ENCODE data around the gene SNRPD3.

Gene SNRPD3

GRCh38 chr22:24555165-24556039, at the start of gene SNRPD3:
Gene SNRPD3 (plus strand): TSS chr22:24555999. CDS start chr22:24557675, 1,676 bp downstream.
- no peaks in the 10 kb centered on the region for H3K9me3 ChIP-seq (ENCODE audit: control insufficient read depth, insufficient read depth, low read length)
- H3K36me3 ChIP-seq (ENCODE audit: insufficient read depth, low read length), result peaks cover 27% of the 10 kb centered on the region
- H3K9ac ChIP-seq (ENCODE audit: low read depth, low read length), result peak within 1 kb of the TSS; percentile 96
- peaks cover 8% of the 10 kb centered on the region; the same call in 1 of the 2 replicates for H3K4me1 ChIP-seq (ENCODE audit: insufficient read depth, low read length)

- H3K36me3 ChIP-seq (ENCODE audit: insufficient read depth, low read length), result no peaks in the 10 kb centered on the region
- no peaks in the 10 kb centered on the region for H3K9me3 ChIP-seq (ENCODE audit: control insufficient read depth, insufficient read depth, low read length)
- peak overlapping the region; percentile 46; the same call in 1 of the 2 replicates for H3K9ac ChIP-seq (ENCODE audit: low read depth, low read length)
- H3K4me1 ChIP-seq (ENCODE audit: insufficient read depth, low read length), result peaks cover 13% of the 10 kb centered on the region
These were observed 48.9 kb upstream of the SNRPD3 start for GRCh38 chr22:24506802-24507438.

- Histone ChIP-seq H3K36me3 (ENCODE audit: insufficient read depth, low read length) (no peaks in the 10 kb centered on the region), H3K9me3 (ENCODE audit: control insufficient read depth, insufficient read depth, low read length) (no peaks in the 10 kb centered on the region), H3K4me1 (ENCODE audit: insufficient read depth, low read length) (peaks cover 10% of the 10 kb centered on the region), H3K9ac (ENCODE audit: low read depth, low read length) (peak overlapping the region; percentile 46; the same call in 1 of the 2 replicates)
These were observed 48.1 kb upstream of the SNRPD3 start for GRCh38 chr22:24507716-24508115.

- no peaks in the 10 kb centered on the region for H3K36me3 ChIP-seq (ENCODE audit: insufficient read depth, low read length)
- H3K9me3 ChIP-seq (ENCODE audit: control insufficient read depth, insufficient read depth, low read length), result no peaks in the 10 kb centered on the region
- H3K9ac ChIP-seq (ENCODE audit: low read depth, low read length), result no peak overlapping the region
- H3K4me1 ChIP-seq (ENCODE audit: insufficient read depth, low read length), result peaks cover 12% of the 10 kb centered on the region
These were observed 44.9 kb upstream of the SNRPD3 start for GRCh38 chr22:24510637-24511625.

GRCh38 chr22:24512043-24512442, 43.8 kb upstream of the SNRPD3 start:
- Histone ChIP-seq H3K9me3 (ENCODE audit: control insufficient read depth, insufficient read depth, low read length) (no peaks in the 10 kb centered on the region), H3K36me3 (ENCODE audit: insufficient read depth, low read length) (no peaks in the 10 kb centered on the region), H3K9ac (ENCODE audit: low read depth, low read length) (no peak overlapping the region), H3K4me1 (ENCODE audit: insufficient read depth, low read length) (peaks cover 4% of the 10 kb centered on the region)

GRCh38 chr22:24513378-24514240, 42.2 kb upstream of the SNRPD3 start:
- Histone ChIP-seq H3K4me1 (ENCODE audit: insufficient read depth, low read length) (0 out of 2 replicates have a peak, but pooled peaks cover 3% of the 10 kb centered on the region), H3K9me3 (ENCODE audit: control insufficient read depth, insufficient read depth, low read length) (no peaks in the 10 kb centered on the region), H3K9ac (ENCODE audit: low read depth, low read length) (no peak overlapping the region), H3K36me3 (ENCODE audit: insufficient read depth, low read length) (no peaks in the 10 kb centered on the region)

GRCh38 chr22:24514241-24515026, 41.4 kb upstream of the SNRPD3 start:
- Histone ChIP-seq H3K9ac (ENCODE audit: low read depth, low read length) (no peak overlapping the region), H3K9me3 (ENCODE audit: control insufficient read depth, insufficient read depth, low read length) (no peaks in the 10 kb centered on the region), H3K4me1 (ENCODE audit: insufficient read depth, low read length) (0 out of 2 replicates have a peak, but pooled peaks cover 3% of the 10 kb centered on the region), H3K36me3 (ENCODE audit: insufficient read depth, low read length) (no peaks in the 10 kb centered on the region)

GRCh38 chr22:24515027-24515338, 40.8 kb upstream of the SNRPD3 start:
- H3K4me1 ChIP-seq (ENCODE audit: insufficient read depth, low read length), result 0 out of 2 replicates have a peak, but pooled peaks cover 3% of the 10 kb centered on the region
- H3K36me3 ChIP-seq (ENCODE audit: insufficient read depth, low read length), result no peaks in the 10 kb centered on the region
- no peaks in the 10 kb centered on the region for H3K9me3 ChIP-seq (ENCODE audit: control insufficient read depth, insufficient read depth, low read length)
- H3K9ac ChIP-seq (ENCODE audit: low read depth, low read length), result no peak overlapping the region

- Histone ChIP-seq H3K9ac (ENCODE audit: low read depth, low read length) (no peak overlapping the region), H3K4me1 (ENCODE audit: insufficient read depth, low read length) (0 out of 2 replicates have a peak, but pooled peaks cover 3% of the 10 kb centered on the region), H3K36me3 (ENCODE audit: insufficient read depth, low read length) (no peaks in the 10 kb centered on the region), H3K9me3 (ENCODE audit: control insufficient read depth, insufficient read depth, low read length) (no peaks in the 10 kb centered on the region)
These were observed 39.5 kb upstream of the SNRPD3 start for GRCh38 chr22:24516301-24516737.

GRCh38 chr22:24517446-24517845, 38.4 kb upstream of the SNRPD3 start:
- 0 out of 2 replicates have a peak, but pooled peaks cover 3% of the 10 kb centered on the region for H3K4me1 ChIP-seq (ENCODE audit: insufficient read depth, low read length)
- H3K9ac ChIP-seq (ENCODE audit: low read depth, low read length), result no peak overlapping the region
- no peaks in the 10 kb centered on the region for H3K9me3 ChIP-seq (ENCODE audit: control insufficient read depth, insufficient read depth, low read length)
- H3K36me3 ChIP-seq (ENCODE audit: insufficient read depth, low read length), result no peaks in the 10 kb centered on the region

GRCh38 chr22:24518228-24518627, 37.6 kb upstream of the SNRPD3 start:
- H3K4me1 ChIP-seq (ENCODE audit: insufficient read depth, low read length), result 0 out of 2 replicates have a peak, but pooled peaks cover 3% of the 10 kb centered on the region
- H3K9me3 ChIP-seq (ENCODE audit: control insufficient read depth, insufficient read depth, low read length), result no peaks in the 10 kb centered on the region
- no peak overlapping the region for H3K9ac ChIP-seq (ENCODE audit: low read depth, low read length)
- no peaks in the 10 kb centered on the region for H3K36me3 ChIP-seq (ENCODE audit: insufficient read depth, low read length)

- 0 out of 2 replicates have a peak, but pooled peaks cover 3% of the 10 kb centered on the region for H3K4me1 ChIP-seq (ENCODE audit: insufficient read depth, low read length)
- no peak overlapping the region for H3K9ac ChIP-seq (ENCODE audit: low read depth, low read length)
- H3K9me3 ChIP-seq (ENCODE audit: control insufficient read depth, insufficient read depth, low read length), result no peaks in the 10 kb centered on the region
- H3K36me3 ChIP-seq (ENCODE audit: insufficient read depth, low read length), result no peaks in the 10 kb centered on the region
These were observed 36.9 kb upstream of the SNRPD3 start for GRCh38 chr22:24518771-24519485.

Data from ES-I3 (cell line).